Activated CD4-positive, alpha-beta T cell treated with anti-CD3 and anti-CD28 coated beads for 4 hours (primary cell): ENCODE data around the gene PTPN2.
"Not testable (repeated sequence)": the region's sequence is repeated elsewhere in the genome, so short reads cannot be mapped to it uniquely, and the experiment has no call there.

Experiments
- DNase-seq, 2 donors: peaks; one replicate each; pipeline ENCODE4 v3.0.0-alpha.2; 2020

The PTPN2 gene

GRCh38 chr18:12769644-12770440 is 114.2 kb downstream of the PTPN2 start:
- DNase-seq = no peak

- DNase-seq = no peak
Observed at GRCh38 chr18:12769136-12769535, 114.9 kb downstream of the PTPN2 start.

GRCh38 chr18:12768625-12769024 is 115.4 kb downstream of the PTPN2 start:
- DNase-seq = no peak

- no peak for DNase-seq
Observed at GRCh38 chr18:12767580-12768155, 116.4 kb downstream of the PTPN2 start.

GRCh38 chr18:12766986-12767433 is 117.0 kb downstream of the PTPN2 start:
- no peak for DNase-seq

- DNase-seq = no peak
Observed at GRCh38 chr18:12765586-12765985, 118.5 kb downstream of the PTPN2 start.

GRCh38 chr18:12765126-12765525 is 118.9 kb downstream of the PTPN2 start:
- no peak for DNase-seq

- DNase-seq = not testable (repeated sequence)
Observed at GRCh38 chr18:12758566-12758965, 125.5 kb downstream of the PTPN2 start.

- not testable (repeated sequence) for DNase-seq
Observed at GRCh38 chr18:12756619-12757239, 127.3 kb downstream of the PTPN2 start.

- DNase-seq = not testable (repeated sequence)
Observed at GRCh38 chr18:12755606-12756005, 128.4 kb downstream of the PTPN2 start.

- DNase-seq = no peak
Observed at GRCh38 chr18:12754511-12754910, 129.5 kb downstream of the PTPN2 start.

- DNase-seq = no peak
Observed at GRCh38 chr18:12751891-12752290, 132.1 kb downstream of the PTPN2 start.

GRCh38 chr18:12751503-12751884 is 132.5 kb downstream of the PTPN2 start:
- DNase-seq = no peak

- no peak for DNase-seq
Observed at GRCh38 chr18:12750715-12751502, 133.1 kb downstream of the PTPN2 start.

GRCh38 chr18:12750076-12750714 is 133.8 kb downstream of the PTPN2 start:
- no peak for DNase-seq

- no peak for DNase-seq
Observed at GRCh38 chr18:12749121-12749520, 134.9 kb downstream of the PTPN2 start.

GRCh38 chr18:12748671-12749070 is 135.4 kb downstream of the PTPN2 start:
- DNase-seq = no peak

- no peak for DNase-seq
Observed at GRCh38 chr18:12747530-12748315, 136.3 kb downstream of the PTPN2 start.

GRCh38 chr18:12745095-12745795 is 138.8 kb downstream of the PTPN2 start:
- no peak for DNase-seq

GRCh38 chr18:12744103-12744502 is 139.9 kb downstream of the PTPN2 start:
- DNase-seq = no peak

GRCh38 chr18:12742453-12742852 is 141.6 kb downstream of the PTPN2 start:
- DNase-seq = no peak
